ENCODE measurements around the gene ZC3H4. TPM values are rescaled to one million over a fixed set of nuclear protein-coding genes. Genes with fewer than 3 reads are reported as not detected.

The ZC3H4 gene
- total RNA-seq, 6 experiments from 2014 or later = 8.3 to 19.1 (median 15.1) TPM

- Histone ChIP-seq H3K27me3 (peaks cover 0 to 22% of the 10 kb centered on the region in 2 donors), H3K36me3 (no peaks in the 10 kb centered on the region), H3K9me3 (no peaks in the 10 kb centered on the region), H3K4me1 (peaks cover 0 to 7% (median 0%) of the 10 kb centered on the region in 4 donors), H3K27ac (no peak overlapping the region), H3K4me3 (no peak overlapping the region)
- DNase-seq = no peak
- intact Hi-C loops (cut with DNase I) = no loop called here
- peak in 1 of 4 donors; percentile 32 for ATAC-seq
- WGBS (ENCODE audit: insufficient coverage, low coverage, low lambda C conversion rate, missing lambda C conversion rate) = no CpG with 5 or more reads among the region's 2 CpGs
- no peak for TF ChIP-seq POLR2A (IDR thresholded peaks at IDR 0.05)
These were observed 87.4 kb downstream of the ZC3H4 start for GRCh38 chr19:47026156-47026555.

DNA sequence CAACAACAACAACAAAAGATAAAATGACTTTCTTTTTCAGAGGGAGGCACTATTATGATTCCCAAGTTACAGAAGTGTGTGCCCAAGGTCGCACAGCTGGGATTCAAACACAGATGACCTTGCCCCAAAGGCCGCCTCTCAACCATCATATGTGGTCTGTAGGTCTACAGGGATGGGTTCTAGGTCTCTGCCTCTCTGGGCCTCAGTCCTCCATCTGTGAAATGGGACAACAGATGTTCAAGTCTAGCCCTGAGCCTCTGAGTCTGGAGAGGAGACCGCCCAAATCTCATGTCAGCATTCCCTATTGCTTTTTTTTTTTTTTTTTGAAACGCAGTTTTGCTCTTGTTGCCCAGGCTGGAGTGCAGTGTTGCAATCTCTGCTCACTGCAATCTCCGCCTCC is 89.1 kb downstream of the ZC3H4 start:
- 59% methylated on average over 5 of the region's 5 CpGs for WGBS (ENCODE audit: insufficient coverage, low coverage, low lambda C conversion rate, missing lambda C conversion rate)
- H3K9me3 ChIP-seq = no peaks in the 10 kb centered on the region
- peaks cover 0 to 19% (median 2%) of the 10 kb centered on the region in 4 donors for H3K4me1 ChIP-seq
- intact Hi-C loops (cut with DNase I) = no loop called here
- ATAC-seq (no peak), DNase-seq (no peak)
- no peak overlapping the region for H3K27ac ChIP-seq
- peaks cover 0 to 27% of the 10 kb centered on the region in 2 donors for H3K27me3 ChIP-seq
- TF ChIP-seq POLR2A (IDR thresholded peaks at IDR 0.05) (no peak), CTCF (IDR thresholded peaks at IDR 0.05) (no peak)
- no peak overlapping the region for H3K4me3 ChIP-seq
- H3K36me3 ChIP-seq = no peaks in the 10 kb centered on the region

- Histone ChIP-seq H3K27ac (no peak overlapping the region), H3K9me3 (no peaks in the 10 kb centered on the region), H3K36me3 (no peaks in the 10 kb centered on the region), H3K27me3 (peaks cover 0 to 23% of the 10 kb centered on the region in 2 donors), H3K4me3 (no peak overlapping the region), H3K4me1 (peaks cover 0 to 19% (median 2%) of the 10 kb centered on the region in 4 donors)
- no peak for TF ChIP-seq CTCF (IDR thresholded peaks at IDR 0.05)
- TF ChIP-seq POLR2A (IDR thresholded peaks at IDR 0.05) = no peak
- intact Hi-C loops (cut with DNase I) = no loop called here
- DNase-seq (no peak), ATAC-seq (peak; percentile 15 to 42 (median 22))
- 34% methylated on average over 4 of the region's 7 CpGs for WGBS (ENCODE audit: insufficient coverage, low coverage, low lambda C conversion rate, missing lambda C conversion rate)
These were observed 90.2 kb downstream of the ZC3H4 start for GRCh38 chr19:47023448-47023794.

GRCh38 chr19:47022541-47023447 is 90.8 kb downstream of the ZC3H4 start:
- intact Hi-C loops (cut with DNase I) = no loop called here
- ATAC-seq (peak; percentile 20 to 48 (median 32)), DNase-seq (no peak)
- H3K27me3 ChIP-seq = peaks cover 0 to 21% of the 10 kb centered on the region in 2 donors
- H3K36me3 ChIP-seq = no peaks in the 10 kb centered on the region
- 8% methylated on average over 30 of the region's 33 CpGs for WGBS (ENCODE audit: insufficient coverage, low coverage, low lambda C conversion rate, missing lambda C conversion rate)
- no peak overlapping the region for H3K4me3 ChIP-seq
- no peak for TF ChIP-seq POLR2A (IDR thresholded peaks at IDR 0.05)
- no peak for TF ChIP-seq CTCF (IDR thresholded peaks at IDR 0.05)
- no peaks in the 10 kb centered on the region for H3K9me3 ChIP-seq
- H3K4me1 ChIP-seq = peaks cover 0 to 19% (median 2%) of the 10 kb centered on the region in 4 donors
- H3K27ac ChIP-seq = no peak overlapping the region

DNA sequence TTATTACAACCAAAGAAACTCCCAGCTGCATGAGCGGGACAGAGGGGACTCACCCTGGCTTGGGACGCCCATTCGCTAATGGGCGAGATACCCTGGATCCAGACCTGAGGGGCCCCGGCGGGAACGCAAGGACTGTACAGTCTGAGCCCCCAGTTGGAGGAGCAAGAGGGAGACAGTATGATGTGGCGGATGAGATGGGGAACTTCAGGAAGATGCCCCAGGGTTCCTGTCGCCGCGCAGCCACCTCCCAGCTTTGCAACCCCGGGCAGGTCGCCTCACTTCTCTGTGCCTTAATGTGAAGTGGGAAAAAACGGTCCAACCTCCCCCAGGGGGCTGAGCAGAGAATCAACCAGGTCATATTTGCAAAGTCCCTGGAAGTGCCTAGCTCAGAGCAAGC is 91.4 kb downstream of the ZC3H4 start:
- TF ChIP-seq POLR2A (IDR thresholded peaks at IDR 0.05) = no peak
- no peak for TF ChIP-seq CTCF (IDR thresholded peaks at IDR 0.05)
- no peak overlapping the region for H3K27ac ChIP-seq
- intact Hi-C loops (cut with DNase I) = no loop called here
- H3K4me3 ChIP-seq = no peak overlapping the region
- DNase-seq = no peak
- peaks cover 0 to 21% of the 10 kb centered on the region in 2 donors for H3K27me3 ChIP-seq
- no peak for ATAC-seq
- 49% methylated on average over 11 of the region's 14 CpGs for WGBS (ENCODE audit: insufficient coverage, low coverage, low lambda C conversion rate, missing lambda C conversion rate)
- peaks cover 0 to 19% (median 2%) of the 10 kb centered on the region in 4 donors for H3K4me1 ChIP-seq
- H3K9me3 ChIP-seq = no peaks in the 10 kb centered on the region
- no peaks in the 10 kb centered on the region for H3K36me3 ChIP-seq
